Right lobe of liver (tissue), 6 donors: ENCODE data around the gene PAFAH2. TPM values are rescaled to one million over a fixed set of nuclear protein-coding genes. Genes with fewer than 3 reads are reported as not detected.

Experiments
- ATAC-seq, 4 donors: fragments of 200-7000 bp; cut with Tn5 transposase; one replicate each; pipeline ENCODE4 v1.9.1; 2020; ENCODE audit warnings: mild to moderate bottlenecking in 4 of 4, moderate library complexity in 4 of 4
- DNase-seq, 3 donors: peaks; one replicate each; pipeline ENCODE4 v3.0.0-alpha.2; 2020
- H3K27ac ChIP-seq, 3 donors: fragments of 200-600 bp; one replicate each; pipeline ENCODE4 v1.8.0; 2022
- H3K27me3 ChIP-seq, 2 donors: fragments of 200-600 bp; one replicate each; pipeline ENCODE4 v1.8.0; 2022
- H3K36me3 ChIP-seq, 4 donors: fragments of 200-600 bp; sonication (generic) in 1 of 4; one replicate each; pipeline versions ENCODE4 v1.5.1 to v1.8.0; 2017 to 2022; ENCODE audit warnings: control low read depth in 1 of 4
- H3K4me1 ChIP-seq, 4 donors: fragments of 200-600 bp; sonication (generic) in 1 of 4; one replicate each; pipeline versions ENCODE4 v1.5.1 to v1.8.0; 2017 to 2022; ENCODE audit warnings: control low read depth in 1 of 4
- H3K4me3 ChIP-seq, 3 donors: fragments of 200-600 bp; one replicate each; pipeline ENCODE4 v1.8.0; 2022
- H3K9me3 ChIP-seq, 4 donors: fragments of 200-600 bp; sonication (generic) in 1 of 4; one replicate each; pipeline versions ENCODE4 v1.5.1 to v1.8.0; 2017 to 2022; ENCODE audit warnings: control low read depth in 1 of 4
- CTCF ChIP-seq, 4 donors: fragments of 200-600 bp in 3 of 4; fragments of 450-650 bp in 1 of 4; IDR thresholded peaks; one replicate each; pipeline versions ENCODE4 v1.5.1 to v1.8.0; 2016 to 2022; ENCODE audit warnings: antibody characterized with exemption in 4 of 4, mild to moderate bottlenecking in 2 of 4
- POLR2A ChIP-seq: fragments of 450-650 bp; IDR thresholded peaks from one replicate; pipeline ENCODE4 v1.6.1; 2017; ENCODE audit warnings: antibody characterized with exemption, mild to moderate bottlenecking
- WGBS: methylation state at CpG from one replicate; pipeline ENCODE4 v1.1.6; 2018; ENCODE audit warnings: low coverage, low lambda C conversion rate; ENCODE audit not compliant: insufficient coverage; ENCODE audit errors: missing lambda C conversion rate; 5-methylcytosine and 5-hydroxymethylcytosine counted together
- intact Hi-C, 2 donors: fragments of 100-400 bp; cut with DNase I; formaldehyde crosslinking; loops; one replicate each; pipeline versions ENCODE4 v1.11.2 to v1.14.1; 2022
- total RNA-seq, 6 experiments: library from RNA; depleted of rRNA in 2 of 6; stranded (reverse); fragments of >200 nt in 2 of 6; fragmentation: NEBNext Ultra II Directional in 3 of 6; extraction: Animal tissue kit (Norgen Biotek cat#: 25700) in 3 of 6; gene quantifications; one replicate each; pipeline versions ENCODE4 v1.1.0 to v1.2.4, GENCODE V29; 2016 to 2023
- donor health status: DM: no; HTN: yes; CAD: no.
- donor health status: DM: no; HTN: no; CAD: no.
- donor health status: DM: no; HTN: no; CAD: no.
- donor health status: DM: no; HTN: yes; CAD: no.
- donor health status: DM: no; HTN: yes; CAD: no.

PAFAH2 gene
- total RNA-seq, 6 experiments from 2014 or later = 13.2 to 25.2 (median 18.6) TPM

GRCh38 chr1:26028490-26028980 is 30.7 kb upstream of the PAFAH2 start:
- TF ChIP-seq CTCF (IDR thresholded peaks at IDR 0.05) = no peak
- no peak for TF ChIP-seq POLR2A
- ATAC-seq = no peak
- DNase-seq = no peak
- Histone ChIP-seq H3K9me3 (no peaks in the 10 kb centered on the region), H3K4me3 (no peak overlapping the region), H3K36me3 (no peaks in the 10 kb centered on the region), H3K27ac (no peak overlapping the region), H3K4me1 (no peaks in the 10 kb centered on the region), H3K27me3 (no peaks in the 10 kb centered on the region)
- intact Hi-C loops = no loop called here
- WGBS = 90% methylated on average over 2 of the region's 8 CpGs

DNA sequence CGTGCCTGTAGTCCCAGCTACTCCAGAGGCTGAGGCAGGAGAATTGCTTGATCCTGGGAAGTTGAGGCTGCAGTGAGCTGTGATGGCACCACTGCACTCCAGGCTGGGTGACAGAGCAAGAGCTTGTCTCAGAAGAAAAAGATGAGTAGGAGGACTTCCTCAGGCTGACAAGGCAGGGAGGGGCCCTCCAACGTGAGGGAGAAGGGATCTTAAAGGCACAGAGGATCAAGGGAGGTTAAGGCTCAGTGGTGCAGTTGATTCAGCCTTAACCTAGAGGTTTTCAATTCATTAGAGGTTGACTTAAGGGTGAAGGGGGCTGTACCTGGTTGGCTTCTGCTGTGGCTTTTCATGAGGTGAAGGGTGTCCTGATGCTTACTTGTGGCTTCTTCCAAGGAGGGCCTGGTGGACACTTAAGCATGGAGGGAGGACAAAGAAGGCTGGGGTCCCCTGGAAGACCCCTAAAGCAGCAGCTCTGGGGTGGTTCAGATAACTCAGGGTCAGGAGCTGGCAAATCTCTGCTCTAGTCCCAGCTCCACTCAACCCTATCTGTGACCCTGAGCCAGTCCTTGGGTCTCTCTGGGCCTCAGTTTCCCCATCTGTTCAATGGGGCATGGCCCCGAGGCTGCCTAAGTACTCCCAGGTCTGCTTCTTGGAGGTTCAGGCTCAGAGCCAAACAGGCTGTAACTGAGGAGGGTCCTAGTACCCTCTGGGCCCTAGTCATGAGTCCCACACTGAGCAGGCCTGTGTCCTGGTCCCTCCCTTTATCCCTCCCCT is 30.0 kb upstream of the PAFAH2 start:
- ATAC-seq (no peak), DNase-seq (no peak)
- Histone ChIP-seq H3K4me3 (no peak overlapping the region), H3K9me3 (no peaks in the 10 kb centered on the region), H3K27ac (no peak overlapping the region), H3K36me3 (no peaks in the 10 kb centered on the region), H3K27me3 (no peaks in the 10 kb centered on the region), H3K4me1 (no peaks in the 10 kb centered on the region)
- TF ChIP-seq POLR2A (no peak), CTCF (IDR thresholded peaks at IDR 0.05) (no peak)
- WGBS = 19% methylated on average over 2 of the region's 3 CpGs
- intact Hi-C loops = no loop called here

DNA sequence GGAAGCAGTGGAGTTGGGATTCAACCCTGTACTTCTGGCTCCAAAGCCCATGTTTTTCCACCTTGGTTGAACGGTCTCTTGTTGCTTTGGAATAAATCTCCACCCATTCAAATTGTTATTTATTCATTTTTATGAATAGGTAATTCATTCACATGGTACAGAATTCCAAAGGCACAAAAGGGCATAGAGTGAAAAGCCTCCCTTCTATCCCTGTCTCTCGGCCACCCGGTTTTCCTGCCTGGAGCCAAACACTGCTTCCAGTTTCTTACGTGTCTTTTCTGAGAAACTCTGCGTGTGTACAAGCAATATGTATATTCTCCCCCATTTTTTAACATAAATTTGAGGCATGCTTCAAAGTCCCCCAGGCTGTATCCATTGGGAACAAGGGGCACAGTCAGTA is 27.7 kb upstream of the PAFAH2 start:
- Histone ChIP-seq H3K27ac (no peak overlapping the region), H3K36me3 (no peaks in the 10 kb centered on the region), H3K4me3 (no peak overlapping the region), H3K27me3 (no peaks in the 10 kb centered on the region), H3K4me1 (no peaks in the 10 kb centered on the region), H3K9me3 (no peaks in the 10 kb centered on the region)
- intact Hi-C loops = no loop called here
- 88% methylated on average over 5 of the region's 5 CpGs for WGBS
- TF ChIP-seq CTCF (IDR thresholded peaks at IDR 0.05) = no peak
- no peak for TF ChIP-seq POLR2A
- no peak for ATAC-seq
- DNase-seq = no peak

GRCh38 chr1:26025060-26025459 is 27.2 kb upstream of the PAFAH2 start:
- intact Hi-C loops = no loop called here
- no peaks in the 10 kb centered on the region for H3K4me1 ChIP-seq
- no peaks in the 10 kb centered on the region for H3K36me3 ChIP-seq
- H3K4me3 ChIP-seq = no peak overlapping the region
- no peak for DNase-seq
- no peak for ATAC-seq
- H3K27me3 ChIP-seq = no peaks in the 10 kb centered on the region
- 40% methylated on average over 3 of the region's 5 CpGs for WGBS
- no peaks in the 10 kb centered on the region for H3K9me3 ChIP-seq
- TF ChIP-seq POLR2A (no peak), CTCF (IDR thresholded peaks at IDR 0.05) (no peak)
- H3K27ac ChIP-seq = no peak overlapping the region
